Stimulated activated CD8-positive, alpha-beta memory T cell treated with anti-CD3 and anti-CD28 coated beads, Interleukin-7, amount 100 ng/mL, for 24 hours (primary cell): ENCODE measurements around the gene SLC24A2.

ENCODE experiments used
- DNase-seq: peaks from one replicate; pipeline ENCODE4 v3.0.0-alpha.2; 2020; ENCODE audit warnings: low read depth

SLC24A2 gene

GRCh38 chr9:19757745-19758144 lies 31.1 kb downstream of the SLC24A2 start:
- no peak for DNase-seq

- no peak for DNase-seq
Measured at GRCh38 chr9:19754921-19755320, 33.9 kb downstream of the SLC24A2 start.

- no peak for DNase-seq
Measured at GRCh38 chr9:19748278-19749126, 40.3 kb downstream of the SLC24A2 start.

GRCh38 chr9:19746223-19746622 lies 42.6 kb downstream of the SLC24A2 start:
- DNase-seq, result no peak

GRCh38 chr9:19741178-19741577 lies 47.7 kb downstream of the SLC24A2 start:
- DNase-seq, result no peak
